HCT116 (cell line): Measurements from ENCODE around the gene HYOU1.
"Not testable (repeated sequence)": the region's sequence is repeated elsewhere in the genome, so short reads cannot be mapped to it uniquely, and the experiment has no call there.

Experiments
- CTCF ChIP-seq, 3 experiments: fragments of 200-600 bp in 1 of 3; sonication (generic) in 1 of 3; IDR thresholded peaks in 2 of 3; conservative IDR thresholded peaks in 1 of 3; 2 replicates each; pipeline ENCODE4 v1.5.1; 2012 to 2017; ENCODE audit warnings: low read depth in 2 of 3, low read length in 2 of 3, antibody characterized with exemption in 1 of 3, borderline replicate concordance in 1 of 3, control low read depth in 1 of 3, mild to moderate bottlenecking in 1 of 3, mixed read lengths in 1 of 3, mixed run types in 1 of 3, moderate library complexity in 1 of 3; ENCODE audit not compliant: insufficient read depth in 1 of 3
- EZH2 ChIP-seq: fragments of 200-600 bp; sonication (generic); IDR thresholded peaks from 2 replicates; pipeline ENCODE4 v1.6.1; 2017; ENCODE audit warnings: antibody characterized with exemption, mixed run types
- POLR2A ChIP-seq: IDR thresholded peaks from 2 replicates; pipeline ENCODE4 v1.7.0; 2011; ENCODE audit warnings: borderline replicate concordance; ENCODE audit not compliant: insufficient read depth, insufficient read length; ENCODE audit errors: extremely low read depth
- YY1 ChIP-seq: IDR thresholded peaks from 2 replicates; pipeline ENCODE4 v1.6.1; 2011; ENCODE audit warnings: low read length, low read depth, moderate library complexity, mild to moderate bottlenecking; ENCODE audit not compliant: insufficient replicate concordance; ENCODE audit errors: extremely low read depth
- ZBTB33 ChIP-seq: IDR thresholded peaks from 2 replicates; pipeline ENCODE4 v1.6.1; 2011; ENCODE audit warnings: mild to moderate bottlenecking, low read length, moderate library complexity; ENCODE audit not compliant: insufficient replicate concordance; ENCODE audit errors: extremely low read depth

GRCh38 chr11:119017377-119017776 lies 39.6 kb downstream of the HYOU1 start:
- not testable (repeated sequence) for TF ChIP-seq EZH2; CTCF (IDR thresholded peaks at IDR 0.05 in 2 of 3, conservative IDR thresholded peaks at IDR 0.05 in 1 of 3; ENCODE audit: borderline replicate concordance in 1 of 3, insufficient read depth in 1 of 3, low read depth in 2 of 3, low read length in 2 of 3); YY1; POLR2A; ZBTB33
